ENCODE results near the gene DCHS2.

DNA sequence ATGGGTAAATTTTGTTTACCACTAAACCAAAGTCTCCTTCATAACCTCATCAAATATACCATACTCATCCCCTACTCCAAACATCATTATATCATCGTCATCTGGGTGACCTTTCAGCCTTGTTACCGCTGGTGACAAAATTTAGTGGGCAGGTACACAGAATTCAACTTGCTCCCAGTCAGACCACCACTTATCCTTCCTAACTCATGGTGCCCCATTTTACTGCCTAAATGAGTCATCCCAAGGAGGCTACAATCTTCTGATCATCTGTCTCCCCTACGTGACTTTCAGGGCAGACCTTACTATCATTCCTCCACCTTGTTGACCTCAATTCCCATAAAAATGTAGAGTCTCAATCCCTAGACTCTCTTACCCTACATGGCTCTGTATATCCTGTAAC, 49.6 kb downstream of the DCHS2 start:
- TF ChIP-seq, protein P1, sequence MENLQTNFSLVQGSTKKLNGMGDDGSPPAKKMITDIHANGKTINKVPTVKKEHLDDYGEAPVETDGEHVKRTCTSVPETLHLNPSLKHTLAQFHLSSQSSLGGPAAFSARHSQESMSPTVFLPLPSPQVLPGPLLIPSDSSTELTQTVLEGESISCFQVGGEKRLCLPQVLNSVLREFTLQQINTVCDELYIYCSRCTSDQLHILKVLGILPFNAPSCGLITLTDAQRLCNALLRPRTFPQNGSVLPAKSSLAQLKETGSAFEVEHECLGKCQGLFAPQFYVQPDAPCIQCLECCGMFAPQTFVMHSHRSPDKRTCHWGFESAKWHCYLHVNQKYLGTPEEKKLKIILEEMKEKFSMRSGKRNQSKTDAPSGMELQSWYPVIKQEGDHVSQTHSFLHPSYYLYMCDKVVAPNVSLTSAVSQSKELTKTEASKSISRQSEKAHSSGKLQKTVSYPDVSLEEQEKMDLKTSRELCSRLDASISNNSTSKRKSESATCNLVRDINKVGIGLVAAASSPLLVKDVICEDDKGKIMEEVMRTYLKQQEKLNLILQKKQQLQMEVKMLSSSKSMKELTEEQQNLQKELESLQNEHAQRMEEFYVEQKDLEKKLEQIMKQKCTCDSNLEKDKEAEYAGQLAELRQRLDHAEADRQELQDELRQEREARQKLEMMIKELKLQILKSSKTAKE (IDR thresholded peaks at IDR 0.05; ENCODE audit: low read depth, poor library complexity, severe bottlenecking) = no peak
- TF ChIP-seq CEBPB (IDR thresholded peaks at IDR 0.05; ENCODE audit: borderline replicate concordance in 1 of 2, low read depth in 2 of 2, low read length in 2 of 2) (no peak), MAX (IDR thresholded peaks at IDR 0.05; ENCODE audit: low read depth, low read length) (no peak), FOXM1 (IDR thresholded peaks at IDR 0.05; ENCODE audit: low read depth, low read length) (no peak)

All from GM12878 (cell line).